ENCODE measurements around the gene STXBP6.
"Not testable (repeated sequence)": the region's sequence is repeated elsewhere in the genome, so short reads cannot be mapped to it uniquely, and the experiment has no call there.

GRCh38 chr14:24936773-24937172 is 113.2 kb downstream of the STXBP6 start:
- TF ChIP-seq CTCF (IDR thresholded peaks at IDR 0.05; ENCODE audit: poor library complexity, severe bottlenecking); EP300 (conservative IDR thresholded peaks at IDR 0.05; ENCODE audit: poor library complexity, severe bottlenecking): not testable (repeated sequence)

Data from neural cell (in vitro differentiated cells).